Liver (tissue), 9 donors: Measurements from ENCODE around the gene PDLIM5. TPM values are rescaled to one million over a fixed set of nuclear protein-coding genes. Genes with fewer than 3 reads are reported as not detected.

Source experiments
- DNase-seq: peaks from one replicate; pipeline ENCODE4 v3.0.0-alpha.2; 2017; ENCODE audit warnings: low spot score
- H3K27ac ChIP-seq, 2 donors: one replicate each; pipeline ENCODE4 v1.7.0; 2013; ENCODE audit warnings: inconsistent platforms in 2 of 2, low read length in 2 of 2, control low read depth in 1 of 2, low read depth in 1 of 2, mild to moderate bottlenecking in 1 of 2
- H3K27me3 ChIP-seq, 4 donors: one replicate each; pipeline versions ENCODE4 v1.6.1 to v1.7.0; 2013; ENCODE audit warnings: low read length in 3 of 4, inconsistent platforms in 1 of 4, mild to moderate bottlenecking in 1 of 4, moderate library complexity in 1 of 4; ENCODE audit not compliant: control insufficient read depth in 4 of 4, insufficient read depth in 4 of 4
- H3K36me3 ChIP-seq, 4 donors: one replicate each; pipeline versions ENCODE4 v1.6.1 to v1.7.0; 2013; ENCODE audit warnings: low read length in 3 of 4, mild to moderate bottlenecking in 3 of 4, low read depth in 1 of 4, moderate library complexity in 1 of 4; ENCODE audit not compliant: control insufficient read depth in 4 of 4, insufficient read depth in 3 of 4
- H3K4me1 ChIP-seq, 4 donors: one replicate each; pipeline versions ENCODE4 v1.6.1 to v1.7.0; 2013; ENCODE audit warnings: low read length in 3 of 4, mild to moderate bottlenecking in 3 of 4, moderate library complexity in 1 of 4; ENCODE audit not compliant: control insufficient read depth in 4 of 4, insufficient read depth in 4 of 4
- H3K4me3 ChIP-seq, 3 donors: one replicate each; pipeline versions ENCODE4 v1.6.1 to v1.7.0; 2013; ENCODE audit warnings: low read length in 3 of 3, control low read depth in 1 of 3, low read depth in 1 of 3, mild to moderate bottlenecking in 1 of 3
- H3K9ac ChIP-seq, 2 donors: one replicate each; pipeline ENCODE4 v1.7.0; 2013; ENCODE audit warnings: low read length in 2 of 2, mild to moderate bottlenecking in 2 of 2, moderate library complexity in 2 of 2, control low read depth in 1 of 2, low read depth in 1 of 2
- H3K9me3 ChIP-seq, 4 donors: one replicate each; pipeline versions ENCODE4 v1.6.1 to v1.7.0; 2013; ENCODE audit warnings: low read length in 3 of 4; ENCODE audit not compliant: control insufficient read depth in 4 of 4
- EGR1 ChIP-seq, 2 donors: IDR thresholded peaks; 2 replicates each; pipeline ENCODE4 v1.6.1; 2016 to 2018; ENCODE audit warnings: antibody characterized with exemption in 2 of 2, low read depth in 2 of 2
- FOXA1 ChIP-seq: IDR thresholded peaks from 2 replicates; pipeline ENCODE4 v1.6.1; 2016; ENCODE audit warnings: antibody characterized with exemption
- FOXA2 ChIP-seq: IDR thresholded peaks from 2 replicates; pipeline ENCODE4 v1.6.1; 2016; ENCODE audit warnings: antibody characterized with exemption
- GABPA ChIP-seq, 2 donors: IDR thresholded peaks in 1 of 2; conservative IDR thresholded peaks in 1 of 2; 2 replicates each; pipeline ENCODE4 v1.6.1; 2016; ENCODE audit warnings: antibody characterized with exemption in 2 of 2, mild to moderate bottlenecking in 1 of 2, moderate library complexity in 1 of 2
- HNF4A ChIP-seq, 2 donors: conservative IDR thresholded peaks; 2 replicates each; pipeline ENCODE4 v1.6.1; 2016; ENCODE audit warnings: antibody characterized with exemption in 2 of 2, mild to moderate bottlenecking in 2 of 2
- JUND ChIP-seq, 2 donors: IDR thresholded peaks; 2 replicates each; pipeline ENCODE4 v1.6.1; 2016; ENCODE audit warnings: antibody characterized with exemption in 2 of 2
- NR2F2 ChIP-seq: IDR thresholded peaks from 2 replicates; pipeline ENCODE4 v1.6.1; 2016; ENCODE audit warnings: antibody characterized with exemption
- RAD21 ChIP-seq, 2 donors: IDR thresholded peaks; 2 replicates each; pipeline ENCODE4 v1.6.1; 2016; ENCODE audit warnings: antibody characterized with exemption in 2 of 2, mild to moderate bottlenecking in 2 of 2
- RXRA ChIP-seq, 2 donors: IDR thresholded peaks; 2 replicates each; pipeline ENCODE4 v1.6.1; 2017 to 2018; ENCODE audit warnings: antibody characterized with exemption in 2 of 2, mild to moderate bottlenecking in 1 of 2
- SP1 ChIP-seq: IDR thresholded peaks from 2 replicates; pipeline ENCODE4 v1.6.1; 2018; ENCODE audit warnings: antibody characterized with exemption, mild to moderate bottlenecking
- TAF1 ChIP-seq: conservative IDR thresholded peaks from 2 replicates; pipeline ENCODE4 v1.6.1; 2016; ENCODE audit warnings: antibody characterized with exemption, mild to moderate bottlenecking
- YY1 ChIP-seq: IDR thresholded peaks from 2 replicates; pipeline ENCODE4 v1.6.1; 2016; ENCODE audit warnings: antibody characterized with exemption, mild to moderate bottlenecking
- WGBS: extraction: QIAGEN DNeasy Blood & Tissue Kit; methylation state at CpG from one replicate; pipeline ENCODE4 v1.1.7; 2013; 5-methylcytosine and 5-hydroxymethylcytosine counted together
- polyA plus RNA-seq, 2 donors: library from polyadenylated mRNA; stranded (reverse) in 1 of 2; unstranded in 1 of 2; fragments of 200-250 nt in 1 of 2; fragments of >200 nt in 1 of 2; fragmentation: Nextera tagmentation in 1 of 2; extraction: Ambion mirVana in 1 of 2; gene quantifications; one replicate each; pipeline versions ENCODE4 v1.2.1 to v1.2.3, GENCODE V29; 2013 to 2015
- total RNA-seq, 2 donors: library from RNA; depleted of rRNA; stranded (reverse); fragments of >200 nt; gene quantifications; one replicate each; pipeline ENCODE4 v1.2.3, GENCODE V29; 2014
- TF ChIP-seq, protein P1 (sequence below): IDR thresholded peaks from 2 replicates; pipeline ENCODE4 v1.6.1; 2016; ENCODE audit warnings: antibody characterized with exemption
- TF ChIP-seq, protein P2 (sequence below): IDR thresholded peaks from 2 replicates; pipeline ENCODE4 v1.6.1; 2016; ENCODE audit warnings: antibody characterized with exemption
- TF ChIP-seq, protein P3 (sequence below): fragments of 150-350 bp; IDR thresholded peaks from 2 replicates; pipeline ENCODE4 v1.5.1; 2017; ENCODE audit warnings: improper control_type of control experiment, low read depth, low read length; ENCODE audit not compliant: missing input control
- TF ChIP-seq, protein P4 (sequence below): IDR thresholded peaks from 2 replicates; pipeline ENCODE4 v1.6.1; 2016; ENCODE audit warnings: antibody characterized with exemption
- donor health status: healthy.
- donor health status: healthy.
- donor health status: healthy.
- donor health status: healthy.
- donor health status: healthy.

PDLIM5 gene
- total and polyA plus RNA-seq, 4 donors: 19.1 to 114 (median 67.8) TPM

GRCh38 chr4:94629837-94630236 lies 178.1 kb downstream of the PDLIM5 start (continued):
- TF ChIP-seq, protein P1, sequence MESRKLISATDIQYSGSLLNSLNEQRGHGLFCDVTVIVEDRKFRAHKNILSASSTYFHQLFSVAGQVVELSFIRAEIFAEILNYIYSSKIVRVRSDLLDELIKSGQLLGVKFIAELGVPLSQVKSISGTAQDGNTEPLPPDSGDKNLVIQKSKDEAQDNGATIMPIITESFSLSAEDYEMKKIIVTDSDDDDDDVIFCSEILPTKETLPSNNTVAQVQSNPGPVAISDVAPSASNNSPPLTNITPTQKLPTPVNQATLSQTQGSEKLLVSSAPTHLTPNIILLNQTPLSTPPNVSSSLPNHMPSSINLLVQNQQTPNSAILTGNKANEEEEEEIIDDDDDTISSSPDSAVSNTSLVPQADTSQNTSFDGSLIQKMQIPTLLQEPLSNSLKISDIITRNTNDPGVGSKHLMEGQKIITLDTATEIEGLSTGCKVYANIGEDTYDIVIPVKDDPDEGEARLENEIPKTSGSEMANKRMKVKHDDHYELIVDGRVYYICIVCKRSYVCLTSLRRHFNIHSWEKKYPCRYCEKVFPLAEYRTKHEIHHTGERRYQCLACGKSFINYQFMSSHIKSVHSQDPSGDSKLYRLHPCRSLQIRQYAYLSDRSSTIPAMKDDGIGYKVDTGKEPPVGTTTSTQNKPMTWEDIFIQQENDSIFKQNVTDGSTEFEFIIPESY: no peak
- TF ChIP-seq JUND (IDR thresholded peaks at IDR 0.05): no peak
- TF ChIP-seq, protein P2, sequence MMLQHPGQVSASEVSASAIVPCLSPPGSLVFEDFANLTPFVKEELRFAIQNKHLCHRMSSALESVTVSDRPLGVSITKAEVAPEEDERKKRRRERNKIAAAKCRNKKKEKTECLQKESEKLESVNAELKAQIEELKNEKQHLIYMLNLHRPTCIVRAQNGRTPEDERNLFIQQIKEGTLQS: no peak
- TF ChIP-seq TAF1: no peak
- no peak for TF ChIP-seq RAD21 (IDR thresholded peaks at IDR 0.05)

DNA sequence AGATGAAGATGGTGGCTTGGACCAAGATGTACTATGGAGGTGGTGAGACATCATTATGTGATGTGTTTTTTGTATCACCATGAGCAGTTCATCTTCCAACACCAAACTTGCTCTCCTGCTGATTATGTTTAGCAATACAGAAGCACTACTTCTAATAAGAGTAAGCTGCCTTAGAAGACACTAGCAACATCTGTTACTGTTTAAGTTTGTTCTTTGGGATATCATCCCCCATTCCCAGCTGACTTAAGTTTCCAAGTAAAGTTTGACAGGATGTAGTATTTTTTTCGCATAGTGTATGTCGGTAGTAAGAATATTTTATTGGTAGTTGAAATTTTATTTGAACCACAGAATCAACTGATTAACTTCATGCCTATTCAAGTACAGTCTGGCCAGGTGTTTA lies 182.5 kb downstream of the PDLIM5 start:
- WGBS: 92% methylated on average over 2 of the region's 2 CpGs
- H3K9me3 ChIP-seq: no peaks in the 10 kb centered on the region
- no peaks in the 10 kb centered on the region for H3K27me3 ChIP-seq
- TF ChIP-seq, protein P2: no peak
- TF ChIP-seq, protein P3, sequence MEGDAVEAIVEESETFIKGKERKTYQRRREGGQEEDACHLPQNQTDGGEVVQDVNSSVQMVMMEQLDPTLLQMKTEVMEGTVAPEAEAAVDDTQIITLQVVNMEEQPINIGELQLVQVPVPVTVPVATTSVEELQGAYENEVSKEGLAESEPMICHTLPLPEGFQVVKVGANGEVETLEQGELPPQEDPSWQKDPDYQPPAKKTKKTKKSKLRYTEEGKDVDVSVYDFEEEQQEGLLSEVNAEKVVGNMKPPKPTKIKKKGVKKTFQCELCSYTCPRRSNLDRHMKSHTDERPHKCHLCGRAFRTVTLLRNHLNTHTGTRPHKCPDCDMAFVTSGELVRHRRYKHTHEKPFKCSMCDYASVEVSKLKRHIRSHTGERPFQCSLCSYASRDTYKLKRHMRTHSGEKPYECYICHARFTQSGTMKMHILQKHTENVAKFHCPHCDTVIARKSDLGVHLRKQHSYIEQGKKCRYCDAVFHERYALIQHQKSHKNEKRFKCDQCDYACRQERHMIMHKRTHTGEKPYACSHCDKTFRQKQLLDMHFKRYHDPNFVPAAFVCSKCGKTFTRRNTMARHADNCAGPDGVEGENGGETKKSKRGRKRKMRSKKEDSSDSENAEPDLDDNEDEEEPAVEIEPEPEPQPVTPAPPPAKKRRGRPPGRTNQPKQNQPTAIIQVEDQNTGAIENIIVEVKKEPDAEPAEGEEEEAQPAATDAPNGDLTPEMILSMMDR: no peak
- TF ChIP-seq, protein P1: no peak
- TF ChIP-seq RAD21 (IDR thresholded peaks at IDR 0.05) (no peak), YY1 (no peak), SP1 (no peak), HNF4A (conservative IDR thresholded peaks at IDR 0.05) (no peak), FOXA1 (no peak)
- no peak overlapping the region for H3K27ac ChIP-seq
- peaks cover 0 to 11% (median 7%) of the 10 kb centered on the region in 4 donors for H3K36me3 ChIP-seq
- DNase-seq: no peak
- no peaks in the 10 kb centered on the region for H3K4me1 ChIP-seq
- no peak overlapping the region for H3K4me3 ChIP-seq
- no peak overlapping the region for H3K9ac ChIP-seq

- Histone ChIP-seq H3K9ac (no peak overlapping the region), H3K4me3 (no peak overlapping the region), H3K27ac (no peak overlapping the region), H3K9me3 (no peaks in the 10 kb centered on the region), H3K27me3 (no peaks in the 10 kb centered on the region), H3K4me1 (no peaks in the 10 kb centered on the region), H3K36me3 (peaks cover 0 to 14% (median 5%) of the 10 kb centered on the region in 4 donors)
- 91% methylated on average over 2 of the region's 2 CpGs for WGBS
- no peak for DNase-seq
- TF ChIP-seq FOXA1 (no peak), NR2F2 (no peak), YY1 (no peak), RAD21 (IDR thresholded peaks at IDR 0.05) (no peak), JUND (IDR thresholded peaks at IDR 0.05) (no peak), GABPA (IDR thresholded peaks at IDR 0.05 in 1 of 2, conservative IDR thresholded peaks at IDR 0.05 in 1 of 2) (no peak), RXRA (IDR thresholded peaks at IDR 0.05) (no peak), FOXA2 (no peak), EGR1 (IDR thresholded peaks at IDR 0.05; ENCODE audit: low read depth in 2 of 2) (no peak)
- TF ChIP-seq, protein P2: no peak
- TF ChIP-seq, protein P3: no peak
- TF ChIP-seq, protein P4, sequence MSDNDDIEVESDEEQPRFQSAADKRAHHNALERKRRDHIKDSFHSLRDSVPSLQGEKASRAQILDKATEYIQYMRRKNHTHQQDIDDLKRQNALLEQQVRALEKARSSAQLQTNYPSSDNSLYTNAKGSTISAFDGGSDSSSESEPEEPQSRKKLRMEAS: no peak
Measured at GRCh38 chr4:94635177-94635576, 183.4 kb downstream of the PDLIM5 start.
